ENCODE data around the gene G6PC1. TPM values are rescaled to one million over a fixed set of nuclear protein-coding genes. Genes with fewer than 3 reads are reported as not detected.
"Not testable (repeated sequence)": the region's sequence is repeated elsewhere in the genome, so short reads cannot be mapped to it uniquely, and the experiment has no call there.

G6PC1 gene
- total RNA-seq, 6 experiments from 2014 or later, result 64.5 to 505 (median 185) TPM

GRCh38 chr17:42880776-42881310 lies 19.8 kb upstream of the G6PC1 start:
- DNase-seq (no peak), ATAC-seq (no peak)
- Histone ChIP-seq H3K4me3 (no peak overlapping the region), H3K27ac (no peak overlapping the region), H3K36me3 (peaks cover 0 to under 1% (median 0%) of the 10 kb centered on the region in 4 donors), H3K9me3 (no peaks in the 10 kb centered on the region), H3K4me1 (peaks cover 0 to 37% (median 8%) of the 10 kb centered on the region in 4 donors), H3K27me3 (no peaks in the 10 kb centered on the region)
- no peak for TF ChIP-seq POLR2A (IDR thresholded peaks at IDR 0.05)
- intact Hi-C loops (cut with DNase I), result no loop called here
- WGBS (ENCODE audit: insufficient coverage, low coverage, low lambda C conversion rate, missing lambda C conversion rate), result 70% methylated on average over 5 of the region's 5 CpGs

GRCh38 chr17:42881706-42882105 lies 18.9 kb upstream of the G6PC1 start:
- H3K36me3 ChIP-seq; intact Hi-C loops (cut with DNase I); ATAC-seq; H3K27me3 ChIP-seq; DNase-seq; H3K4me3 ChIP-seq; H3K27ac ChIP-seq; H3K9me3 ChIP-seq: not testable (repeated sequence)
- WGBS (ENCODE audit: insufficient coverage, low coverage, low lambda C conversion rate, missing lambda C conversion rate), result 49% methylated on average over 5 of the region's 6 CpGs
- peaks cover 0 to 46% (median 13%) of the 10 kb centered on the region in 4 donors for H3K4me1 ChIP-seq

GRCh38 chr17:42882166-42882565 lies 18.4 kb upstream of the G6PC1 start:
- ATAC-seq, result no peak
- 76% methylated on average over 5 of the region's 8 CpGs for WGBS (ENCODE audit: insufficient coverage, low coverage, low lambda C conversion rate, missing lambda C conversion rate)
- no peaks in the 10 kb centered on the region for H3K27me3 ChIP-seq
- no peaks in the 10 kb centered on the region for H3K9me3 ChIP-seq
- intact Hi-C loops (cut with DNase I), result no loop called here
- H3K27ac ChIP-seq, result no peak overlapping the region
- peaks cover 0 to 46% (median 15%) of the 10 kb centered on the region in 4 donors for H3K4me1 ChIP-seq
- TF ChIP-seq POLR2A (IDR thresholded peaks at IDR 0.05) (no peak), CTCF (IDR thresholded peaks at IDR 0.05) (no peak)
- H3K4me3 ChIP-seq, result no peak overlapping the region
- no peak for DNase-seq
- no peaks in the 10 kb centered on the region for H3K36me3 ChIP-seq

- Histone ChIP-seq H3K36me3 (no peaks in the 10 kb centered on the region), H3K4me1 (peaks cover 0 to 48% (median 18%) of the 10 kb centered on the region in 4 donors), H3K27me3 (no peaks in the 10 kb centered on the region), H3K4me3 (no peak overlapping the region), H3K9me3 (no peaks in the 10 kb centered on the region), H3K27ac (no peak overlapping the region)
- intact Hi-C loops (cut with DNase I), result no loop called here
- 67% methylated on average over 5 of the region's 7 CpGs for WGBS (ENCODE audit: insufficient coverage, low coverage, low lambda C conversion rate, missing lambda C conversion rate)
- no peak for TF ChIP-seq POLR2A (IDR thresholded peaks at IDR 0.05)
- no peak for TF ChIP-seq CTCF (IDR thresholded peaks at IDR 0.05)
- ATAC-seq, result no peak
- no peak for DNase-seq
These were observed 16.6 kb upstream of the G6PC1 start for GRCh38 chr17:42883802-42884558.

- 93% methylated on average over 3 of the region's 3 CpGs for WGBS (ENCODE audit: insufficient coverage, low coverage, low lambda C conversion rate, missing lambda C conversion rate)
- peak overlapping the region in 1 of 3 donors; percentile 9 for H3K4me3 ChIP-seq
- H3K36me3 ChIP-seq; DNase-seq; ATAC-seq; intact Hi-C loops (cut with DNase I); H3K9me3 ChIP-seq; H3K27me3 ChIP-seq: not testable (repeated sequence)
- H3K4me1 ChIP-seq, result peaks cover 0 to 53% (median 19%) of the 10 kb centered on the region in 4 donors
- H3K27ac ChIP-seq, result peak overlapping the region in 2 of 3 donors; percentile 57 to 69
These were observed 14.8 kb upstream of the G6PC1 start for GRCh38 chr17:42885806-42886205.
